ENCODE measurements around the gene EPM2A.
"Not testable (repeated sequence)": the region's sequence is repeated elsewhere in the genome, so short reads cannot be mapped to it uniquely, and the experiment has no call there.

EPM2A gene

GRCh38 chr6:145729887-145730286, 5.4 kb downstream of the EPM2A start:
- no peak for DNase-seq (ENCODE audit: low read depth in 2 of 2)

GRCh38 chr6:145728444-145729385, 6.6 kb downstream of the EPM2A start:
- no peak for DNase-seq (ENCODE audit: low read depth in 2 of 2)

GRCh38 chr6:145727817-145728388, 7.4 kb downstream of the EPM2A start:
- no peak for DNase-seq (ENCODE audit: low read depth in 2 of 2)

- DNase-seq (ENCODE audit: low read depth in 2 of 2), result no peak
Observed at GRCh38 chr6:145725570-145725969, 9.8 kb downstream of the EPM2A start.

- DNase-seq (ENCODE audit: low read depth in 2 of 2), result no peak
Observed at GRCh38 chr6:145723646-145724045, 11.7 kb downstream of the EPM2A start.

- DNase-seq (ENCODE audit: low read depth in 2 of 2), result no peak
Observed at GRCh38 chr6:145722190-145722589, 13.1 kb downstream of the EPM2A start.

GRCh38 chr6:145721144-145721543, 14.2 kb downstream of the EPM2A start:
- no peak for DNase-seq (ENCODE audit: low read depth in 2 of 2)

GRCh38 chr6:145715426-145715825, 19.9 kb downstream of the EPM2A start:
- no peak for DNase-seq (ENCODE audit: low read depth in 2 of 2)

GRCh38 chr6:145714731-145715130, 20.6 kb downstream of the EPM2A start:
- no peak for DNase-seq (ENCODE audit: low read depth in 2 of 2)

- no peak for DNase-seq (ENCODE audit: low read depth in 2 of 2)
Observed at GRCh38 chr6:145713773-145714172, 21.5 kb downstream of the EPM2A start.

GRCh38 chr6:145711372-145711771, 23.9 kb downstream of the EPM2A start:
- DNase-seq (ENCODE audit: low read depth in 2 of 2), result no peak

- no peak for DNase-seq (ENCODE audit: low read depth in 2 of 2)
Observed at GRCh38 chr6:145707397-145707796, 27.9 kb downstream of the EPM2A start.

GRCh38 chr6:145705561-145705960, 29.8 kb downstream of the EPM2A start:
- no peak for DNase-seq (ENCODE audit: low read depth in 2 of 2)

- DNase-seq (ENCODE audit: low read depth in 2 of 2), result no peak
Observed at GRCh38 chr6:145704143-145704781, 31.1 kb downstream of the EPM2A start.

GRCh38 chr6:145699462-145699861, 35.9 kb downstream of the EPM2A start:
- DNase-seq (ENCODE audit: low read depth in 2 of 2), result no peak

- not testable (repeated sequence) for DNase-seq (ENCODE audit: low read depth in 2 of 2)
Observed at GRCh38 chr6:145697401-145697800, 37.9 kb downstream of the EPM2A start.

GRCh38 chr6:145694083-145694737, 41.1 kb downstream of the EPM2A start:
- no peak for DNase-seq (ENCODE audit: low read depth in 2 of 2)

- no peak for DNase-seq (ENCODE audit: low read depth in 2 of 2)
Observed at GRCh38 chr6:145690969-145691368, 44.4 kb downstream of the EPM2A start.

GRCh38 chr6:145689529-145689928, 45.8 kb downstream of the EPM2A start:
- no peak for DNase-seq (ENCODE audit: low read depth in 2 of 2)

GRCh38 chr6:145688493-145688905, 46.8 kb downstream of the EPM2A start:
- DNase-seq (ENCODE audit: low read depth in 2 of 2), result no peak

GRCh38 chr6:145685932-145686331, 49.4 kb downstream of the EPM2A start:
- DNase-seq (ENCODE audit: low read depth in 2 of 2), result no peak

GRCh38 chr6:145681965-145682364, 53.4 kb downstream of the EPM2A start:
- DNase-seq (ENCODE audit: low read depth in 2 of 2), result no peak

Data from stimulated activated CD8-positive, alpha-beta memory T cell treated with anti-CD3 and anti-CD28 coated beads, Interleukin-7, amount 100 ng/mL, for 4 hours (primary cell).